Measurements from ENCODE around the gene CLIC4. TPM values are rescaled to one million over a fixed set of nuclear protein-coding genes. Genes with fewer than 3 reads are reported as not detected.
"Not testable (repeated sequence)": the region's sequence is repeated elsewhere in the genome, so short reads cannot be mapped to it uniquely, and the experiment has no call there.

The CLIC4 gene
- total RNA-seq, 1 experiment from 2014 or later, result 262 TPM

DNA sequence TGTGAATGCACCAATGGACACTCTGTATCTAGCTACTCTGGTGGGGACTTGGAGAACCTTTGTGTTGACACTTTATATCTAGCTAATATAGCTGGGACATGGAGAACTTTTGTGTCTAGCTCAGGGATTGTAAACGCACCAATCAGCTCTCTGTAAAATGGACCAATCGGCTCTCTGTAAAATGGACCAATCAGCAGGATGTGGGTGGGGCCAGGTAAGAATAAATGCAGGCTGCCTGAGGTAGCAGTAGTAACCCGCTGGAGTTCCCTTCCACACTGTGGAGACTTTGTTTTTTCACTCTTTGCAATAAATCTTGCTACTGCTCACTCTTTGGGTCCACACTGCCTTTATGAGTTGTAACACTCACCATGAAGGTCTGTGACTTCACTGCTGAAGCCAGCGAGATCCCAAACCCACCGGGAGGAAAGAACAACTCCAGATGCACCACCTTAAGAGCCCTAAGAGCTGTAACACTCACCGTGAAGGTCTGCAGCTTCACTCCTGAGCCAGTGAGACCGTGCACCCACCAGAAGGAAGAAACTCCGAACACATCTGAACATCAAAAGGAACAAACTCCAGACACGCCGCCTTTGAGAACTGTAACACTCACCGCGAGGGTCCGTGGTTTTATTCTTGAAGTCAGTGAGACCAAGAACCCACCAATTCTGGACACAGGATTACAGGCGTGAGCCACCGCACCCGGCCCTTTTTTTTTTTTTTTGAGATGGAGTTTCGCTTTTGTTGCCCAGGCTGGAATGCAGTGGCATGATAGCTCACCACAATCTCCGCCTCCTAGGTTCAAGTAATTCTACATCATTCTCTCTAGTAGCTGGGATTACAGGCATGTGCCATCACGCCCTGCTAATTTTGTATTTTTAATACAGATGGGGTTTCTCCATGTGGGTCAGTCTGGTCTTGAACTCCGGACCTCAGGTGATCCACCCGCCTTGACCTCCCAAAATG lies 22.9 kb upstream of the CLIC4 start:
- POLR2A ChIA-PET, result interaction anchor here (0.6 kb wide), 2 partner anchors 13 to 324 kb away, joined by 4 to 5 read pairs; no protein-coding TSS in a partner anchor
- not testable (repeated sequence) for H3K4me3 Mint-ChIP-seq; H3K27me3 Mint-ChIP-seq (ENCODE audit: low read depth); H3K27ac Mint-ChIP-seq; ATAC-seq; H3K36me3 Mint-ChIP-seq; DNase-seq (ENCODE audit: low spot score); H3K9me3 Mint-ChIP-seq
- CTCF ChIA-PET, result interaction anchor here (0.6 to 1.6 kb wide), 4 partner anchors 34 to 108 kb away, joined by 3 read pairs; no protein-coding TSS in a partner anchor
- TF ChIP-seq NFYB (CRISPR knock-in tag; conservative IDR thresholded peaks at IDR 0.05; ENCODE audit: low read depth), result peak; percentile 65
- peaks cover 31% of the 10 kb centered on the region for H3K4me1 Mint-ChIP-seq

DNA sequence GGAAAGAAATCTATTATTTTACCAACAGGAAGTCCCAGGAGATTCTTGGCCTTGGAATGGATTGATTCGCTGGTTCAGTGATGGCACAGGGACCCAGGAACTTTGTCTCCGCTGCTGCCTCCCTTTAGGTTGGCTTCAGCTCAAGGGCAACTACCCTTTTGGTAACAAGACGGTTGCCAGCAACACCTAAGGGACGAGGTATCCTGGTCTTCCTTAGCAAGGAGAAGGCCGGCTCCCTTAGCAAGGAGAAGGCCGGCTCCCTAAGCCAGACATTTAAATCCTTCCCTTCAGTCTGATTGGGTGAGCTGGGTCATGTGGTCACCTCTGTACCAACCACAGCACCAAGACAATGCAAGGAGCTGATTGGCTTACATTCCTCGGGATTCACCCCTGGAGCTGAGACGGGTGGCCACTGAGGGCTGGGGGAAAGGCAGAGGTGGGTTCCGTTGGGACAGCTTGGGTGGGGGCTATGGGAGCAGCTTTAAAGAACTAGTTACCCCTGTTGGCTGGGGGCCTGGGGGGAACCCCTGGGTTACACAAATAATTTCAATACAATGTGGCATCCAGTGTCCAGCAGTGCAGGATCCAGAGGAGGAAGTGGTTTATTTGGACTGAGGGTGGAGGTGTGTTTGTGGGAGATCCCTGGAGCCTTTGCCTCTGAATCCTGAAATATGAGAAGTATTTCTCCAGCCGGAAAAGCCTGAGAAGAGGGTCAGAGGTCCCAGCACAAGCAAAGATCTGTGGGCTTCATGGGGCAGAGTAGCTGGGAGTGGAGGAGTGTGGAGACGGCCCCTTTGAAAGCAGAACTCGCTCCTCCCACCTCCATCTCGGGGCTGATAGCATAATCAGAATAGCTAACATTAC lies 20.7 kb upstream of the CLIC4 start:
- no peaks in the 10 kb centered on the region for H3K27me3 Mint-ChIP-seq (ENCODE audit: low read depth)
- TF ChIP-seq GRHL2 (CRISPR knock-in tag; IDR thresholded peaks at IDR 0.05; ENCODE audit: insufficient replicate concordance, severe bottlenecking) (no peak), SMAD4 (CRISPR knock-in tag; IDR thresholded peaks at IDR 0.05) (no peak), NR3C1 (CRISPR knock-in tag; conservative IDR thresholded peaks at IDR 0.05; ENCODE audit: low read depth) (no peak), NFATC4 (CRISPR knock-in tag; IDR thresholded peaks at IDR 0.05) (no peak), USF2 (CRISPR knock-in tag; IDR thresholded peaks at IDR 0.05) (peak; percentile 94), ETV6 (CRISPR knock-in tag; IDR thresholded peaks at IDR 0.05) (no peak), OVOL2 (CRISPR knock-in tag; IDR thresholded peaks at IDR 0.05; ENCODE audit: borderline replicate concordance) (no peak), ZNF232 (CRISPR knock-in tag; IDR thresholded peaks at IDR 0.05) (no peak), SOX15 (CRISPR knock-in tag; IDR thresholded peaks at IDR 0.05) (no peak), JUN (CRISPR knock-in tag; IDR thresholded peaks at IDR 0.05) (no peak), NFYB (CRISPR knock-in tag; conservative IDR thresholded peaks at IDR 0.05; ENCODE audit: low read depth) (peak; percentile 92), PREB (CRISPR knock-in tag; IDR thresholded peaks at IDR 0.05; ENCODE audit: borderline replicate concordance) (no peak), ZNF425 (CRISPR knock-in tag; conservative IDR thresholded peaks at IDR 0.05) (no peak)
- TF ChIP-seq, protein P1, sequence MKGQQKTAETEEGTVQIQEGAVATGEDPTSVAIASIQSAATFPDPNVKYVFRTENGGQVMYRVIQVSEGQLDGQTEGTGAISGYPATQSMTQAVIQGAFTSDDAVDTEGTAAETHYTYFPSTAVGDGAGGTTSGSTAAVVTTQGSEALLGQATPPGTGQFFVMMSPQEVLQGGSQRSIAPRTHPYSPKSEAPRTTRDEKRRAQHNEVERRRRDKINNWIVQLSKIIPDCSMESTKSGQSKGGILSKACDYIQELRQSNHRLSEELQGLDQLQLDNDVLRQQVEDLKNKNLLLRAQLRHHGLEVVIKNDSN (CRISPR knock-in tag; IDR thresholded peaks at IDR 0.05), result peak; percentile 90
- TF ChIP-seq, protein P2, sequence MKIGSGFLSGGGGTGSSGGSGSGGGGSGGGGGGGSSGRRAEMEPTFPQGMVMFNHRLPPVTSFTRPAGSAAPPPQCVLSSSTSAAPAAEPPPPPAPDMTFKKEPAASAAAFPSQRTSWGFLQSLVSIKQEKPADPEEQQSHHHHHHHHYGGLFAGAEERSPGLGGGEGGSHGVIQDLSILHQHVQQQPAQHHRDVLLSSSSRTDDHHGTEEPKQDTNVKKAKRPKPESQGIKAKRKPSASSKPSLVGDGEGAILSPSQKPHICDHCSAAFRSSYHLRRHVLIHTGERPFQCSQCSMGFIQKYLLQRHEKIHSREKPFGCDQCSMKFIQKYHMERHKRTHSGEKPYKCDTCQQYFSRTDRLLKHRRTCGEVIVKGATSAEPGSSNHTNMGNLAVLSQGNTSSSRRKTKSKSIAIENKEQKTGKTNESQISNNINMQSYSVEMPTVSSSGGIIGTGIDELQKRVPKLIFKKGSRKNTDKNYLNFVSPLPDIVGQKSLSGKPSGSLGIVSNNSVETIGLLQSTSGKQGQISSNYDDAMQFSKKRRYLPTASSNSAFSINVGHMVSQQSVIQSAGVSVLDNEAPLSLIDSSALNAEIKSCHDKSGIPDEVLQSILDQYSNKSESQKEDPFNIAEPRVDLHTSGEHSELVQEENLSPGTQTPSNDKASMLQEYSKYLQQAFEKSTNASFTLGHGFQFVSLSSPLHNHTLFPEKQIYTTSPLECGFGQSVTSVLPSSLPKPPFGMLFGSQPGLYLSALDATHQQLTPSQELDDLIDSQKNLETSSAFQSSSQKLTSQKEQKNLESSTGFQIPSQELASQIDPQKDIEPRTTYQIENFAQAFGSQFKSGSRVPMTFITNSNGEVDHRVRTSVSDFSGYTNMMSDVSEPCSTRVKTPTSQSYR (CRISPR knock-in tag; IDR thresholded peaks at IDR 0.05), result no peak
- TF ChIP-seq, protein P3, sequence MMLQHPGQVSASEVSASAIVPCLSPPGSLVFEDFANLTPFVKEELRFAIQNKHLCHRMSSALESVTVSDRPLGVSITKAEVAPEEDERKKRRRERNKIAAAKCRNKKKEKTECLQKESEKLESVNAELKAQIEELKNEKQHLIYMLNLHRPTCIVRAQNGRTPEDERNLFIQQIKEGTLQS (CRISPR knock-in tag; conservative IDR thresholded peaks at IDR 0.05), result no peak
- CTCF ChIA-PET, result interaction anchor here (0.6 to 4.3 kb wide), 11 partner anchors 16 to 111 kb away, joined by 3 to 24 read pairs (median 4); partner anchors contain the start of gene CLIC4
- DNase-seq (ENCODE audit: low spot score) (peak; percentile 41), ATAC-seq (peak; percentile 80)
- peaks cover 40% of the 10 kb centered on the region for H3K4me1 Mint-ChIP-seq
- H3K4me3 Mint-ChIP-seq, result peak overlapping the region; percentile 13
- peak overlapping the region; percentile 97 for H3K27ac Mint-ChIP-seq
- POLR2A ChIA-PET, result interaction anchor here (0.9 to 2.3 kb wide), 2 partner anchors 20 to 23 kb away, joined by 4 to 24 read pairs; partner anchors contain the start of gene CLIC4
- H3K36me3 Mint-ChIP-seq, result peaks cover 6% of the 10 kb centered on the region
- peaks cover 10% of the 10 kb centered on the region for H3K9me3 Mint-ChIP-seq
